Tibial artery (tissue), 4 donors: ENCODE data around the gene OARD1.

Experiments
- DNase-seq, 2 donors: peaks; one replicate each; pipeline ENCODE4 v3.0.0-alpha.2; 2019
- H3K27ac ChIP-seq, 2 donors: fragments of 200-600 bp; sonication (generic) in 1 of 2; 1 replicate in 1 of 2; 2 replicates in 1 of 2; pipeline ENCODE4 v1.5.1; 2018 to 2019; ENCODE audit warnings: mild to moderate bottlenecking in 1 of 2
- H3K27me3 ChIP-seq, 2 donors: fragments of 200-600 bp; sonication (generic) in 1 of 2; one replicate each; pipeline versions ENCODE4 v1.5.1 to v1.6.0; 2016 to 2019
- H3K36me3 ChIP-seq, 3 donors: fragments of 200-600 bp; sonication (generic) in 2 of 3; one replicate each; pipeline ENCODE4 v1.5.1; 2016 to 2019; ENCODE audit warnings: mild to moderate bottlenecking in 2 of 3
- H3K4me1 ChIP-seq, 4 donors: fragments of 200-600 bp; sonication (generic) in 2 of 4; 1 replicate in 3 of 4; 2 replicates in 1 of 4; pipeline ENCODE4 v1.5.1; 2016 to 2019
- H3K4me3 ChIP-seq, 2 donors: fragments of 200-600 bp; sonication (generic) in 1 of 2; 1 replicate in 1 of 2; 2 replicates in 1 of 2; pipeline ENCODE4 v1.5.1; 2018 to 2019; ENCODE audit warnings: mild to moderate bottlenecking in 2 of 2
- H3K9me3 ChIP-seq, 3 donors: fragments of 200-600 bp; sonication (generic) in 1 of 3; one replicate each; pipeline ENCODE4 v1.5.1; 2016 to 2019
- CTCF ChIP-seq, 2 experiments: fragments of 200-600 bp in 1 of 2; fragments of 450-650 bp in 1 of 2; IDR thresholded peaks; one replicate each; pipeline ENCODE4 v1.5.1; 2017 to 2019; ENCODE audit warnings: antibody characterized with exemption in 2 of 2, mild to moderate bottlenecking in 1 of 2, moderate library complexity in 1 of 2
- intact Hi-C: fragments of 100-400 bp; cut with DNase I; formaldehyde crosslinking; loops from one replicate; pipeline ENCODE4 v1.15.0; 2023; ENCODE audit warnings: low total_unique reads

Gene OARD1

GRCh38 chr6:41032830-41033229 lies 39.3 kb downstream of the OARD1 start:
- Histone ChIP-seq H3K4me1 (peaks cover 0 to 9% (median 7%) of the 10 kb centered on the region in 4 donors), H3K36me3 (no peaks in the 10 kb centered on the region), H3K4me3 (no peak overlapping the region), H3K27me3 (no peaks in the 10 kb centered on the region), H3K9me3 (no peaks in the 10 kb centered on the region), H3K27ac (no peak overlapping the region)
- intact Hi-C loops = no loop called here
- no peak for TF ChIP-seq CTCF (IDR thresholded peaks at IDR 0.05)
- no peak for DNase-seq

GRCh38 chr6:41028561-41029412 lies 43.4 kb downstream of the OARD1 start:
- Histone ChIP-seq H3K9me3 (no peaks in the 10 kb centered on the region), H3K4me1 (peaks cover 0 to 16% (median 13%) of the 10 kb centered on the region in 4 donors), H3K4me3 (peak overlapping the region; percentile 49 to 59), H3K36me3 (no peaks in the 10 kb centered on the region), H3K27me3 (no peaks in the 10 kb centered on the region), H3K27ac (peak overlapping the region; percentile 61 to 65)
- TF ChIP-seq CTCF (IDR thresholded peaks at IDR 0.05) = no peak
- DNase-seq = no peak
- intact Hi-C loops = loop anchor here (5.0 kb wide), 1 partner anchor 39 kb away; no protein-coding TSS in a partner anchor

- intact Hi-C loops = loop anchor here (5.0 kb wide), 1 partner anchor 39 kb away; no protein-coding TSS in a partner anchor
- H3K27ac ChIP-seq = peak overlapping the region; percentile 61 to 65
- H3K9me3 ChIP-seq = no peaks in the 10 kb centered on the region
These were observed 44.2 kb downstream of the OARD1 start for GRCh38 chr6:41027799-41028560.

GRCh38 chr6:41027241-41027640 lies 44.9 kb downstream of the OARD1 start:
- Histone ChIP-seq H3K36me3 (no peaks in the 10 kb centered on the region), H3K9me3 (no peaks in the 10 kb centered on the region), H3K27ac (peak overlapping the region in 1 of 2 donors; percentile 65), H3K27me3 (no peaks in the 10 kb centered on the region), H3K4me3 (peak overlapping the region; percentile 49 to 59), H3K4me1 (peaks cover 0 to 16% (median 13%) of the 10 kb centered on the region in 4 donors)
- no peak for DNase-seq
- intact Hi-C loops = loop anchor here (5.0 kb wide), 1 partner anchor 40 kb away; no protein-coding TSS in a partner anchor
- no peak for TF ChIP-seq CTCF (IDR thresholded peaks at IDR 0.05)

More at GRCh38 chr6:41027799-41028560, 44.2 kb downstream of the OARD1 start:
- H3K27me3 ChIP-seq = no peaks in the 10 kb centered on the region
- no peaks in the 10 kb centered on the region for H3K36me3 ChIP-seq
- peak; percentile 98 to 99 for TF ChIP-seq CTCF (IDR thresholded peaks at IDR 0.05)
- DNase-seq = peak; percentile 82 to 88
- H3K4me3 ChIP-seq = peak overlapping the region; percentile 49 to 59
- H3K4me1 ChIP-seq = peaks cover 0 to 16% (median 13%) of the 10 kb centered on the region in 4 donors

GRCh38 chr6:41025966-41026530 lies 46.1 kb downstream of the OARD1 start:
- no peak for DNase-seq
- Histone ChIP-seq H3K27ac (no peak overlapping the region), H3K4me1 (peaks cover 0 to 25% (median 13%) of the 10 kb centered on the region in 4 donors), H3K4me3 (no peak overlapping the region), H3K36me3 (no peaks in the 10 kb centered on the region), H3K9me3 (no peaks in the 10 kb centered on the region), H3K27me3 (no peaks in the 10 kb centered on the region)
- intact Hi-C loops = loop anchor here (5.0 kb wide), 1 partner anchor 41 kb away; no protein-coding TSS in a partner anchor
- TF ChIP-seq CTCF (IDR thresholded peaks at IDR 0.05) = no peak
